GM12801 (cell line): ENCODE data around the gene UTS2R.

Experiments used
- TF ChIP-seq, protein P1 (sequence below): IDR thresholded peaks from one replicate; pipeline ENCODE4 v1.5.1; 2011; ENCODE audit warnings: control low read depth; ENCODE audit not compliant: insufficient read length; ENCODE audit errors: extremely low read depth

The UTS2R gene

DNA sequence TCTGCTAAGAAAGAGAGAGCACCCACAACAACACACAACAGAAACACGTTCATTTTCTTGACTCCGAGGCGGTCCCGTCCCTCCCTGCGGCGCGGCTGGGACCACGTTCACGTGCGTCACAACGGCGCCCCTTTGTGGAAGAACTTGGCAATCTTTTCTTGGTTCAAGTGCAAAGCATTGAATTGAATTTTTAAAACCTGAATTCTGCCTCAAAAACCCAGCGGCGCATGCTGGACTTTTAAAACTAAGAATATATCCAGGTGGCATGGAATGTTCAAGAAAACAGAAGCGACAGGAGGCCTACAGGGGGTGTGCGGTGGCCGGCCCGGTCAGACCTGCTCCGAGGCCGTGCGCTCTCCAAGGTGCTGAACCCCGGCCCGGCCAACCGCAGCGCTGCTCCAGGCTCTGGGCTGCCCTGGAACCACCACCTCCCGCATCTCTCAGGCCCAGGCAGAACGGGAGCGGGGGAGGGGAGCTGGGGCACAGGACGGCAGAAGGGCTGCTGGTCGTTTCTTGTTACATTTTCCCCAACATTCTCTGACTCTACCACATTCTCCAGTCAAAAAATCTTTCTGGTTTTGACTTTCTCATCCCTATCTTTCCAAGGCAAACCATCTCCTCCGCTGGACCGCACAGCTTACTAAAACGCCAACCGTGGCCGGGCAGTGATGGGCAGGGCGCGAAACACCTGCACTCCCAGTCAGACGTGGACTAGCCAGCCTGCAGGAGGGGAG is 43.1 kb downstream of the UTS2R start:
- TF ChIP-seq, protein P1, sequence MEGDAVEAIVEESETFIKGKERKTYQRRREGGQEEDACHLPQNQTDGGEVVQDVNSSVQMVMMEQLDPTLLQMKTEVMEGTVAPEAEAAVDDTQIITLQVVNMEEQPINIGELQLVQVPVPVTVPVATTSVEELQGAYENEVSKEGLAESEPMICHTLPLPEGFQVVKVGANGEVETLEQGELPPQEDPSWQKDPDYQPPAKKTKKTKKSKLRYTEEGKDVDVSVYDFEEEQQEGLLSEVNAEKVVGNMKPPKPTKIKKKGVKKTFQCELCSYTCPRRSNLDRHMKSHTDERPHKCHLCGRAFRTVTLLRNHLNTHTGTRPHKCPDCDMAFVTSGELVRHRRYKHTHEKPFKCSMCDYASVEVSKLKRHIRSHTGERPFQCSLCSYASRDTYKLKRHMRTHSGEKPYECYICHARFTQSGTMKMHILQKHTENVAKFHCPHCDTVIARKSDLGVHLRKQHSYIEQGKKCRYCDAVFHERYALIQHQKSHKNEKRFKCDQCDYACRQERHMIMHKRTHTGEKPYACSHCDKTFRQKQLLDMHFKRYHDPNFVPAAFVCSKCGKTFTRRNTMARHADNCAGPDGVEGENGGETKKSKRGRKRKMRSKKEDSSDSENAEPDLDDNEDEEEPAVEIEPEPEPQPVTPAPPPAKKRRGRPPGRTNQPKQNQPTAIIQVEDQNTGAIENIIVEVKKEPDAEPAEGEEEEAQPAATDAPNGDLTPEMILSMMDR: no peak

DNA sequence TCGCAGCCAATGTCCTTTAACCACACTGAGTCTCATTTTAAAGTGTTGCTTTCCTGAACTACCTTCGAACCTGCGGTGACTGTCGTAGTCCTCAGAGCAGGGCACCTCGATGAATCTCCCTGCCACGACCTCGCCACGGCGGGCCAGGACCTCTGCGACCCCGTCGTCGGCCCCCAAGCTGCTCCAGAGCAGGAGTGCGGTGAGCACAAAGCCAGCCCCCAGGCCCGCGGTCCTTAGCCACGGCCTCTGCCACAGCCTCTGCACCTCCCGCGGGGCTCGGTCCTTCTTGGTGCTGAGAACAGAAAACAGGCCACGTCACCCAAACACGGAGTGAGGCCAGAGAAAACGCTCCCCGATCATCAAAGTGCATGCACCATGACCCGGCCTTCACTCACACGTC is 43.8 kb downstream of the UTS2R start:
- TF ChIP-seq, protein P1: no peak

DNA sequence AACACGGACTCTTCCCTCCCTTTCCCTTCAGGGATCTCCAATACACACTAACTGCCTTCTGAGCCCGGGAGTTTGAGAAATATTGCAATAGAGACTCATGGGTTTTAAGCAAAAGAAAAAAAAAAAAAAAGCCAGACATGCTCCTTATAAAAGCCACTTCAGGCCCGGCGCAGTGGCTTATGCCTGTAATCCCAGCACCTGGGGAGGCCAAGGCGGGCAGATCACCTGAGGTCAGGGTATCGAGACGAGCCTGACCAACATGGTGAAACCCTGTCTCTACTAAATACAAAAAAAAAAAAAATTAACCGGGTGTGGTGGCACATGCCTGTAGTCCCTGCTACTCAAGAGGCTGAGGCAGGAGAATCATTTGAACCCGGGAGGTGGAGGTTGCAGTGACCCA is 44.2 kb downstream of the UTS2R start:
- TF ChIP-seq, protein P1: no peak

DNA sequence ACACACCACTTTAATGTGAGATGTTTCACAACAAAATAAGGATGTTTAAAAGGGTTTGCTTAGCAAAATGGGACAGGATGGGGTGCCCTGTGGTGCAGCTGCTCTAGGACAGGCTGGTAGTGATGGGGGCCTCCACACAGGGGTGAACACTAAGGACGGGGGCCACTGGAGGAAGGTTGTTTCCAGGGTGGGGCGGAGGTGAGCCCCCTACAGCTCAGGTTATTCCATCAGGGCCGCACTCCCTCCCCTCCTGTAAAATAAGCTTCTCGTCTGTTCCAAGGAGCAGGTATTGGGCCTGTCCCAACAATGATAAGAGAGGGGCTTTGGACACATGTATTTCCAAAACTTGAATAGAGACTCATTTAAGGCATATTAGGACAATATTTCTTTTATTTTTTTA is 44.7 kb downstream of the UTS2R start:
- TF ChIP-seq, protein P1: no peak

DNA sequence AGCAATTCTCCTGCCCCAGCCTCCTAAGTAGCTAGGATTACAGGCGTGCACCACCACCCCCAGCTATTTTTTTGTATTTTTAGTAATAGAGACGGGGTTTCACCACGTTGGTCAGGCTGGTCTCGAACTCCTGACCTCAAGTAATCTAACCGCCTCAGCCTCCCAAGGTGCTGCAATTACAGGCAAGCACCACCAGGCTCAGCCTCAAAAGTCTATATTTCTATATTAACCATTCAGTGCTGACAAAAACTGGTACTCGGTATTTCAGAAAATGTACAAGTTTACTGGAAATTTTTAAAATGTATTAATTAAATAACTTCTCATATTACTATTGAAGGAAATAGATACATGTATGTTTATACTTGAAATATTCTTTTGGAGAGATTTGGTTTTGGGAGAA is 45.2 kb downstream of the UTS2R start:
- TF ChIP-seq, protein P1: no peak

DNA sequence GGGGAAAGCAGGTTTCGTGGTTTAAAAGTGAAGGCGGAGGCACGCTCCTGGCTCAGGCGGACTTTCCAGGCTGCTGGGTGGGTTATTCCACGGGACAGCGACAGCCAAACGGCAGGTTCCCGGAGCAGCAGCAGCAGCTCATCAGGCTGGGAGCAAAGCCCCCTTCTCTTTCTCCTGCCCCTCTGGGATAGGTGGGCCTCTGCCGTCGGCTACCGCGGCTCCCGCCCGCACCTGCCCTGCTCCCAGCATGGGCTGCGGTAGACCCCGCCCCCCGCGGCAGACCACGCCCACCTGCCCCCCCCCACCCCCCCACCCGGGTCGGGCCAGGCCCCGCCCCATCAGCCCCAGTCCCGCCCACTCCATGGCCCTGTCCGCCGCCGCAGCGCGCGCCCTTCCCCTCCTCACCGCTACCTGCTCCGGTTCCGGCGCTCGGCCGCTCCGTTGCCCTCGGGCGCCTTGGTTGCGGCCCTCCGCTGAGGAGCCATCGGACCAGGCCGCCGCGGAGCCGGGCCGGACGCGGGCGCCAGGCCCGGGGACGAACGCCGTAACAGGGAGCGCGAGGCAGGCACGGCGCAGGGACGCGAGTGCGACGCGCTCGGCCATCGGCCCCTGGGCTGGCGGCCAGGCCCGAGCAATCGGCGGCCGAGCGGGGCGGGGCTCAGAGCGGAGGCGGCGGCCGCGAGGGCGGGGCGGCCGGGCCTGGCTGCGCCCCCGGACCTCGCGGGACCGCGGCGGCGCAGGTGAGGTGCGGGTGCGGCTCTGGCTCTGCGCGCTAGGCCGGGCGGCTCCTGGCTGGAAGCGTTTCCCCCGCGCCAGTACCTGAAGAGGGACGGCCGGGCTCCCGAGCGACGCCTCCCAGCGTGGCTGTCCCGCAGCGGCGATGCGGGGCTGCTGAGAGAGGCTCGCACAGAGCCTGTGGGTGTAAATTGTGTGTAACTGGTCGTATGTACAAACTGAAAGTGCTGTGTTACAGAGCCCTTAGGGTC is 46.7 kb downstream of the UTS2R start, which contains the start of the genes HEXD and OGFOD3:
Gene HEXD (plus strand): TSS at position 347 of the 986 bp plus-strand sequence. CDS start 1,453 bp downstream, outside the sequence.
Gene OGFOD3 (minus strand): TSS at position 586 of the 986 bp plus-strand sequence. CDS start 101 bp downstream, at position 485.
- TF ChIP-seq, protein P1: no peak

DNA sequence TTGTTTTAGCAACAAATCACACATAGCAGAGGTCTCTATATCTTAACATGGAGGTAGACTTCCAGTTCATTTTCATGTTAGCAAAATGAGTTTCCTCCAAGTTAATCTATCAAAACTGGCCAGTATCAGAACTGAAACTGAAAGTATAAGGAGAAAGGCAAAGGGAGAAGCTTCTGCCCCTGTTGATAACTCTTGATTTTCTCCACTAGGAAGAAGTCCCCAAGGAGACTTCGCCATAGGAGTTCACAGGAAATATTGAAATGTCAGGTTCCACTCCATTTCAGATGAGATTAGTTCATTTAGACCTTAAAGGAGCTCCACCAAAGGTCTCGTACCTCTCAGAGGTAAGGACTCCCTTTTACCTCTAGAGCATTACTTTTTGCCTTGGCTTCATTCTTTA is 48.0 kb downstream of the UTS2R start:
- TF ChIP-seq, protein P1: no peak
